ENCODE measurements around the gene PIK3AP1.

PIK3AP1 gene

DNA sequence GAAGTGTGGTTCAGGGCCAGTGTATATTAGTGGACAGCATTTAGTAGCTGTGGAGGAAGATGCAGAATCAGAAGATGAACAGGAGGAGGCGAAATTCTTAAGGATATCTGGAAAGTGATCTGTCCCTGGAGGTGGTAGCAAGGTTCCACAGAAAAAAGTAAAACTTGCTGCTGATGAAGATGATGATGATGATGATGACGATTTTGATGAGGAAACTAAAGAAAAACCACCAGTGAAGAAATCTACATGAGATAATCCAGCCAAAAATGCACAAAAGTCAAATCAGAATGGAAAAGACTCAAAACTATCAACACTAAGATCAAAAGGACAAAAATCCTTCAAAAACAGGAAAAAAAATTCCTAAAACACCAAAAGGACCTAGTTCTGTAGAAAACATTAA is 159.8 kb downstream of the PIK3AP1 start:
- H3K27me3 ChIP-seq (ENCODE audit: insufficient read depth, low read length): no peaks in the 10 kb centered on the region
- H3K9ac ChIP-seq (ENCODE audit: low read length): no peak overlapping the region
- no peaks in the 10 kb centered on the region for H4K20me1 ChIP-seq (ENCODE audit: insufficient read depth, low read length)
- H3K79me2 ChIP-seq (ENCODE audit: insufficient read depth, low read length): 0 out of 2 replicates have a peak, but pooled peaks cover 4% of the 10 kb centered on the region
- H3K27ac ChIP-seq (ENCODE audit: low read depth, low read length, poor library complexity, severe bottlenecking): no peak overlapping the region
- H2AFZ ChIP-seq (ENCODE audit: low read length): no peak overlapping the region
- no peaks in the 10 kb centered on the region for H3F3A ChIP-seq (ENCODE audit: insufficient read depth, low read length)
- no peaks in the 10 kb centered on the region for H3K9me3 ChIP-seq (ENCODE audit: low read length)
- H3K36me3 ChIP-seq (ENCODE audit: insufficient read depth, low read length): peaks cover 44% of the 10 kb centered on the region
- H3K9me2 ChIP-seq (ENCODE audit: low read depth, low read length): no peaks in the 10 kb centered on the region
- H3K4me1 ChIP-seq (ENCODE audit: insufficient read depth, low read length, severe bottlenecking): no peaks in the 10 kb centered on the region
- no peak overlapping the region for H3K4me2 ChIP-seq (ENCODE audit: low read length)
- H3K4me3 ChIP-seq (ENCODE audit: low read depth, low read length, poor library complexity, severe bottlenecking): no peak overlapping the region
- TF ChIP-seq, protein P1, sequence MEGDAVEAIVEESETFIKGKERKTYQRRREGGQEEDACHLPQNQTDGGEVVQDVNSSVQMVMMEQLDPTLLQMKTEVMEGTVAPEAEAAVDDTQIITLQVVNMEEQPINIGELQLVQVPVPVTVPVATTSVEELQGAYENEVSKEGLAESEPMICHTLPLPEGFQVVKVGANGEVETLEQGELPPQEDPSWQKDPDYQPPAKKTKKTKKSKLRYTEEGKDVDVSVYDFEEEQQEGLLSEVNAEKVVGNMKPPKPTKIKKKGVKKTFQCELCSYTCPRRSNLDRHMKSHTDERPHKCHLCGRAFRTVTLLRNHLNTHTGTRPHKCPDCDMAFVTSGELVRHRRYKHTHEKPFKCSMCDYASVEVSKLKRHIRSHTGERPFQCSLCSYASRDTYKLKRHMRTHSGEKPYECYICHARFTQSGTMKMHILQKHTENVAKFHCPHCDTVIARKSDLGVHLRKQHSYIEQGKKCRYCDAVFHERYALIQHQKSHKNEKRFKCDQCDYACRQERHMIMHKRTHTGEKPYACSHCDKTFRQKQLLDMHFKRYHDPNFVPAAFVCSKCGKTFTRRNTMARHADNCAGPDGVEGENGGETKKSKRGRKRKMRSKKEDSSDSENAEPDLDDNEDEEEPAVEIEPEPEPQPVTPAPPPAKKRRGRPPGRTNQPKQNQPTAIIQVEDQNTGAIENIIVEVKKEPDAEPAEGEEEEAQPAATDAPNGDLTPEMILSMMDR (IDR thresholded peaks at IDR 0.05; ENCODE audit: low read length): no peak
- TF ChIP-seq EZH2 (IDR thresholded peaks at IDR 0.05; ENCODE audit: borderline replicate concordance, low read length): no peak

DNA sequence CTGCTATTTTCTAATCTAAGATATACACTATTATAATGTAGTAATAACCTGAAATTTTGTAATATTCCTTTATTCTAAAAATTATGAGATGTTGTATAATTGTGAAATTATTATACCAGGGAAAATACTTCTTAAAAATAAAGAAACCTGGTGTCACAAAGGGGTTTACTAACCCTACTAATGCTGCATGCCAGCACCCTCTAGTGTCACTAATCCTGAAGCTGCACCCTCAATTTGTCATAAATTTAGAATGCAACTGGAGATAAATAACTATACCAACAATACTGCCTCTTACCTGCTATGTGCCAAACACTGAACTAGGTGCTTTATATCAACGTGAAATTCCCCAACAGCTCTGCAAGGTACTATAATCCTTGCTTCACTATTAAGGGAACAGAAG is 164.3 kb downstream of the PIK3AP1 start:
- H3K27ac ChIP-seq (ENCODE audit: low read depth, low read length, poor library complexity, severe bottlenecking): no peak overlapping the region
- H3K36me3 ChIP-seq (ENCODE audit: insufficient read depth, low read length): peaks cover 31% of the 10 kb centered on the region
- H3K9ac ChIP-seq (ENCODE audit: low read length): no peak overlapping the region
- no peaks in the 10 kb centered on the region for H3K9me2 ChIP-seq (ENCODE audit: low read depth, low read length)
- no peaks in the 10 kb centered on the region for H3K27me3 ChIP-seq (ENCODE audit: insufficient read depth, low read length)
- no peaks in the 10 kb centered on the region for H4K20me1 ChIP-seq (ENCODE audit: insufficient read depth, low read length)
- no peak overlapping the region for H2AFZ ChIP-seq (ENCODE audit: low read length)
- H3F3A ChIP-seq (ENCODE audit: insufficient read depth, low read length): no peaks in the 10 kb centered on the region
- H3K9me3 ChIP-seq (ENCODE audit: low read length): no peaks in the 10 kb centered on the region
- H3K4me1 ChIP-seq (ENCODE audit: insufficient read depth, low read length, severe bottlenecking): no peaks in the 10 kb centered on the region
- TF ChIP-seq, protein P1 (IDR thresholded peaks at IDR 0.05; ENCODE audit: low read length): peak; percentile 31
- no peak for TF ChIP-seq EZH2 (IDR thresholded peaks at IDR 0.05; ENCODE audit: borderline replicate concordance, low read length)
- H3K79me2 ChIP-seq (ENCODE audit: insufficient read depth, low read length): no peaks in the 10 kb centered on the region
- H3K4me3 ChIP-seq (ENCODE audit: low read depth, low read length, poor library complexity, severe bottlenecking): no peak overlapping the region
- no peak overlapping the region for H3K4me2 ChIP-seq (ENCODE audit: low read length)

DNA sequence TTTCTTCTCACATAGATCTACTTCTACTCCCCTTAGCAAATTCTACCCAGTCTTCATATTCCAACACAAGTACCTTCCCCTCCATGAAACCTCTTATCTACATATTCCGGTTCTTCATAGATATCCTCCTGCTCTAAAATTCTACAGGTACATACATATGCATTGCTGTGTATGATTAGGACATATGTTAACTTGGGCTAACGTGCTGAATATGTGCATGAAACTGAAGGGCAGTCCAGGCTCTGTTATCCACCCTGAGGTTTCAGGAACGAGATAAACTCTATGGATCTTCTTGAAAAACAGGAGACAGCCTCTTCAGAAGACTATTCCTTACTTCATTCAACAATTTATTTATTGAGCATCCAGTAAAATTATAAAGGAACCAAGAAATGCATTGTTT is 165.0 kb downstream of the PIK3AP1 start:
- Histone ChIP-seq H3K4me3 (ENCODE audit: low read depth, low read length, poor library complexity, severe bottlenecking) (no peak overlapping the region), H3K4me2 (ENCODE audit: low read length) (no peak overlapping the region), H3K79me2 (ENCODE audit: insufficient read depth, low read length) (no peaks in the 10 kb centered on the region), H3K9me2 (ENCODE audit: low read depth, low read length) (no peaks in the 10 kb centered on the region), H3F3A (ENCODE audit: insufficient read depth, low read length) (no peaks in the 10 kb centered on the region), H3K9ac (ENCODE audit: low read length) (no peak overlapping the region), H2AFZ (ENCODE audit: low read length) (no peak overlapping the region), H3K27me3 (ENCODE audit: insufficient read depth, low read length) (no peaks in the 10 kb centered on the region), H4K20me1 (ENCODE audit: insufficient read depth, low read length) (no peaks in the 10 kb centered on the region), H3K9me3 (ENCODE audit: low read length) (no peaks in the 10 kb centered on the region), H3K36me3 (ENCODE audit: insufficient read depth, low read length) (peaks cover 32% of the 10 kb centered on the region), H3K27ac (ENCODE audit: low read depth, low read length, poor library complexity, severe bottlenecking) (no peak overlapping the region), H3K4me1 (ENCODE audit: insufficient read depth, low read length, severe bottlenecking) (no peaks in the 10 kb centered on the region)
- TF ChIP-seq, protein P1 (IDR thresholded peaks at IDR 0.05; ENCODE audit: low read length): no peak
- no peak for TF ChIP-seq EZH2 (IDR thresholded peaks at IDR 0.05; ENCODE audit: borderline replicate concordance, low read length)
